HPDE6-E6E7 (cell line): ENCODE measurements around the gene HMGCS1.
"Not testable (repeated sequence)": the region's sequence is repeated elsewhere in the genome, so short reads cannot be mapped to it uniquely, and the experiment has no call there.

ENCODE experiments used
- DNase-seq: peaks from one replicate; pipeline ENCODE4 v3.0.0; 2011; ENCODE audit warnings: missing footprints; ENCODE audit errors: extremely low spot score

The HMGCS1 gene

GRCh38 chr5:43312699-43313034 lies 545 bp downstream of the HMGCS1 start:
- DNase-seq = peak; percentile 7

GRCh38 chr5:43312076-43312661 lies 1.0 kb downstream of the HMGCS1 start:
- DNase-seq = no peak

DNA sequence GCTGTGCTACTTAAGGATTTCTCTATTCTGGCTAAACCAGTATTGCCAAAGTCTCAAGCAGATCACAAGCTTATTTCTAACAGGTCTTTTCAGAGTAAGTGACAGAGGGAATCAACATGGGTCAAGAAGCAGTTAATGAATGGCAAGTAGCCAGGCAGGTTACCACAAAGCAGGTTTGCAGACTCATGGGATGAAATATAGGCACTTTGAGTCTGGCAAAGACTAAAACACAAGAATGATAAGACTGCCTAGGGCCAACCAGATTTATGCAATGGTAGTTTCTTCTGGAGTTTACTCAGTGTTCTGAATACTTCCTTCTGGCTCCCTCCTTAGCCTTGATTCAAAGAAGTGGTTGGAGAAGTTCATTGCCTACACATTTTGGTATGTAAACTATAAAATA lies 3.6 kb downstream of the HMGCS1 start:
- no peak for DNase-seq

DNA sequence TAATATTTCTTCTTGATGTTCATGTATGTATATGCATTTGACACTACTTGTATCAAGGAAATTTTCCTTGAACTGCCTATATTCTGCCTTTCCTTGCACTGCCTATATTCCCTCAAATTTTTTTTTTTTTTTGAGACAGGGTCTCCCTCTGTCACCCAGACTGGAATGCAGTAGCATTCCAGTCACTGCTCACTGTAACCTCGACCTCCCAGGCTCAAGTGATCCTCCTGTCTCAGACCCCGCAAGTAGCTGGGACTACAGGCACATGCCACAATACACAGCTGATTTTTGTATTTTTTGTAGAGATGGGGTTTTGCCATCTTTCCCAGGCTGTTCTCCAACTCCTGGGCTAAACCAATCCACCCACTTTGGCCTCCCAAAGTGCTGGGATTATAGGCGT lies 4.1 kb downstream of the HMGCS1 start:
- no peak for DNase-seq

- DNase-seq = not testable (repeated sequence)
Measured at GRCh38 chr5:43306954-43307353, 6.3 kb downstream of the HMGCS1 start.

DNA sequence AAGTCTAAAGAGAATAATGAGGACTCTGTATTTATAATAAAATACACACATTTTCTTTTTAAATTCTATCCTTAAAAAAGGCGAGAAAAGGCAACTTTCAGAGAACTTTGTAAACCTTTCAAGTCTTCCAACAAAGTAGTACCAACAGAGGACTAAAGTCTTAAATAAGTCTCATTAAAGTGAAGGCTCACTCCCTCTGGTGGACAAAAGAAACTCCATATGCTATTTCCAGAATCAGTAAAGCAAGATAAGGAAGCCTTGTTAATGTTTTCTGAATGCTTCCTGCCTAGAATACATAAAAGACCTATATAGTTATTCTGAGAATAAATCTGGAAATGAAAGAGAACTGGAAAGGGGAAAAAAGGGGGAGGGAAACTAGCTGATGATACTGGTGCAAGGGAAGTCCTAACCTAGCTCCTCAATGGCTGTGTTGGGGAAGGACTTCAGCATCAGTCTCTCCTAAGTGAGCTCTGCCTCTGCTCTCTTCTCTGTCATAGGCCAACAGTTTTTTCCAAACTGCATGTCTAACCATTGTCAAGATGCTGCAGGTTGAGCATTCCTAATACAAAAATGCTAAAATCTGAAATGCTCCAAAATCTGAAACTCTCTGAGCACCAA lies 7.2 kb downstream of the HMGCS1 start:
- DNase-seq = no peak

- no peak for DNase-seq
Measured at GRCh38 chr5:43304525-43304924, 8.7 kb downstream of the HMGCS1 start.

GRCh38 chr5:43303242-43303641 lies 10.0 kb downstream of the HMGCS1 start:
- no peak for DNase-seq

DNA sequence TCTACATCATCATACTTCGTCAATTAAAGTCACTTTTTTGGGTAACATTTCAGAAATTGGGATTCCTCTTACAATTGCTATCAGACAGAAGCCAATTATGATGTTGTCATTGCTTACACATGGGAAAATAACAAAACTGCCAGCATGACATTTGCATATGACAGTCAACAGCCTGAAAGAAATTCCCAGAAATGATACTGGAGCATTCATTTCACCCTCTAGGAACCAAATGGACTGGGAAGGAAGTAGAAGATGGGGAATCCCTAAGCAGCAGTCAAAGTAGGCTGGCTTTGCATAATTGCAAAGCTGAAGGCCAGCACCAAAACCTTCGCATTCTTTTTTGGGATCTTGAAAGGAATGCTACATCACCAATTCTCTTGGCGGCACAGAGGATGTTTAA lies 10.7 kb downstream of the HMGCS1 start:
- no peak for DNase-seq

GRCh38 chr5:43301653-43302091 lies 11.5 kb downstream of the HMGCS1 start:
- DNase-seq = no peak

DNA sequence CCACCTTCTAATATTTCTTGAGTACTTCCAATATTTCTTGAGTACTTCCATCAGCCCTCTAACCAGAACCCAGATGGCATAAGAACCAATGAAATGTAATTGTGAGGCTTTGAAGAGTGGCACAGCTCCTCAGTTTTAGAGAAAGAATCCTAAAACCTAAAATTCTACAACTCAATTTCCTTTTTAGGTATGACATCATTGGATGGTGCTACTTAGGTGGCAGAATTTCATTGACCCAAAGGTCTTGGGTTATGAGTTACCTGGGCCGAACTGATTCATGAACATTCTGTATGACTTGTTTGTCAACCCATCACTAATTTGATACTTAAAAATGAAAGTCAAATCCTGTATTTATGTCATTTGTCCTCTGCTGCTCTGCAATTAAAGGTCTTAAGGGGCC lies 13.1 kb downstream of the HMGCS1 start:
- no peak for DNase-seq

DNA sequence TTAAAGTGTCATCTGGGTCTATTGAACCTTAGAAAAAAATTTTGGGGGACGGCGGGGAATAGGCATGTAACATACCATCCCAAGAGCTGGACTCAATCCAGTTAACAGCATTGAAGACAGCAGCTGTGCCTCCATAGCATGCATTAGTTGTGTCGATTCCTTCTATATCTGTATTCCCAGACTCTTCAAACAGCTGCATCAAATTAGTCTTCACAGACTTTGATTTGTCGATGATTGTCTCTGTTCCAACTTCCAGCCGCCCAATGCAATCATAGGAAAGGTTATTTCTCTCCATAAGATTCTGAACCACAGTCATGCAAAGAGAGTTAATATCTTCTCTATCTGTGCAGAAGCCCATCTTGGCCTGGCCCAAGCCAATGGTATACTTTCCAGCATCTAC lies 14.8 kb downstream of the HMGCS1 start:
- DNase-seq = no peak

- DNase-seq = no peak
Measured at GRCh38 chr5:43296835-43297234, 16.4 kb downstream of the HMGCS1 start.

DNA sequence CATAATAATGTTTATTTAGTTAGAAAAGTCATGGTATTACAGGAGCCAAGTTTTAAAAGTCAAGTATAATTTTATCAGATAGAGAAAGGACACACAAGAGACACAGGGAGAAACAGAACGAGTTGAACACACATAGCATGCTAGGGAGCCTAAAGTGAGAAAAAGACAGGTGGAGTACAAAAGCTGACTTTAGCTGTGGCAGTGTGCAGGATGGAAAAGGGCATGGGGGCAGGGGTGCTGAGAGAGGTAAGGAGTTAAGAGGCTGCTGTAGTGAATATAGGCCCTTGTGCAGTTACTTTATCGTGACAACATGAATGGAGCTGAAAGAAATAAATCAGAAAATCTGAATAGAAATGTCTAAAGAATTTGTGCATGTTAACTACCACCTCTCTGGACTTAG lies 18.0 kb downstream of the HMGCS1 start:
- no peak for DNase-seq

DNA sequence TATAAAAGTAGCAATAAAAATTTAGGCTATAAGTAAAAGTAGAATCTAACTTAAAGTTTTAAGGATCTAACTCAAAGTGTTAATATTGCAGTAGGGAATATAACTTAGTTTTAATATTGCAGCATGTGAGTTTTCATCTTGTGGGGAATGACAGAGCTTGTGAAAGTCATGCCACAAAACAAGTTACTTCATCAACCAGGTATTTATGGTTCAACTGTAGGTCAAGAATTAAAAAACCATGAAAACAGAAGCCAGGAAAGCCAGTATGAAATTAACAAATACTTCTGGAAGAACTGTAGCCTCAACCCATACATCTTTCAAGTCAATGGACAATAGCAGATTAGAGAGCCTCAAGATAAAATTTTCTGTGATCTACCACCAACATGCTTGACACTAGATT lies 19.0 kb downstream of the HMGCS1 start:
- no peak for DNase-seq

DNA sequence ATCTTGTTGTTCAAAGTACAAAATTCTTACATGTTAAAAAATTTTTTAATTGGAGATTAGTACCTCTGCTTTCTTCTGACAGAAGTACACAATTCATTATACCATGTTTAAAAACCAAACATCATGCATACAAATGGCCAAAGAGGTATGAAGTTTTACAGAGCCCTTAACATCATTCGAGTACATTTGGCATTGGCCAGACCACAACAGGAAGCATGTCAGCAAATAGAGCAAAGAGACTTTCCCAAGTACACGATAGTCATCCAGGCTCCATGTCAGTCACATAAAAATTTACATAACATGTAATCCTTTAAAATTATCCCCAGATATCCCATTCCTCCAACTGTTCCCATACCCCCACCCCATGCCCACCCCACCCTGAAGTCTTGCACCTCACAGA lies 22.5 kb downstream of the HMGCS1 start:
- no peak for DNase-seq

DNA sequence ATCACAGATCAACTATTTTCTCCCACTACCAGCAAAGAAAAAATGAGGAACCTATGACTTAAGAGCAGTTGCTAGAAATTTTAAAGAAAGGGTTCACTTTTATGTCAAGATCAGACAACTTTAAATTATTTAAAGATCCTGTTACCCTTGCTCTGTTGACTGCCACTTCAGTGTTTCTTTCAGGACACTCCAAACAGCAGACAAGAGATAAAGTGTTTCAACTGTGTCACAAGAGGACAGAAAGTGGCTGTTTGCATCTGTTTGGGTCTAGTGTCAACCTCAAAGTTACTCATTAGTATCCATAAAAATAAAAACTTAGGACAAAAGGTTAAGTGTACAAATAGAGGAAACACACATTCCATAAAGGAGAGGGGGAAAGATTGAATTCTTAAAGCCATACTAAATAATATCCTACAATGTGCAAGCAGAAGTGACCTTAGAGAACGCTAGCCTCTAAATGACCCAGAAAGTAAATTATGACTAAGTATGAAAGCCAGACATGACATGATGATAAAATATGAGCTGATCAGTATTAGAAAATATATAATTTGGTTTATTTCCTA lies 24.9 kb downstream of the HMGCS1 start:
- DNase-seq = no peak

DNA sequence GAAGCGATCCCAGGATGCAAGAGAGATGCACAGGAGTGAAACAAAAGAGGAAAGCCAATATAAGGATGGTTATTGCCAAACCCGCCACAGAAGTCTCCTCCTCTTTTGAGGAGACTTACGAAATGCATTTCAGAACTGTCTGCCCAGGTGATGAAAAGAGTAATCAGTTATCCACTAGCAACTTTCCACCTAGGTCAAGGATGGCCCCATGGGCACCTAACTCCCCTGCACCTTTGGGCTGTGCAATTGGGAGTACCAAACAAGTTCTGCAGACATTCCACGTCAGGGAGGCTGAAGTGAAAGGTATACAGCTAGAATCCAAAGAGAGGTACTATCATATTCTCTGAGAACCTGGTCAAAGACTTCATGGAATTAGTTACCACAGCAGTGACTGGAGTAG lies 25.7 kb downstream of the HMGCS1 start:
- DNase-seq = no peak

DNA sequence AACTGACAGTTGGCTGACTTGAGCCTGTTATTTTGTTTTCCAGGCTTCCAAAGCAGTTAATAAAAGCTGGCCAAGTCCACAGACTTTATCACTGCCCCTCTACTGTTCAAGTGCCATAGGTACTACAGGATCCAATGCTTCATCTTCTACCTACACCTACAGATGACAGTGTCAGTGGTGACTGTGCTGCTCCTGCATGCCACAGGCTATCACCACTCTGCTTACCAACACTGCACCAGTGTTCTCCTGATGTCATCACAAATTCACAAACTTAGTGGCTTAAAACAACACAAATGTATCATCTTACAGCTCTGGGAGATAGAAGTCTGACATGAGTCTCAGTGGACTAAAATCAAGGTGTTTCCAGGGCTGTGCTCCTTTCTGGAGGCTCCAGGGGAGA lies 26.6 kb downstream of the HMGCS1 start:
- DNase-seq = no peak

GRCh38 chr5:43281840-43282658 lies 31.2 kb downstream of the HMGCS1 start:
- DNase-seq = peak; percentile 31

GRCh38 chr5:43279548-43280274 lies 33.5 kb downstream of the HMGCS1 start:
- no peak for DNase-seq

DNA sequence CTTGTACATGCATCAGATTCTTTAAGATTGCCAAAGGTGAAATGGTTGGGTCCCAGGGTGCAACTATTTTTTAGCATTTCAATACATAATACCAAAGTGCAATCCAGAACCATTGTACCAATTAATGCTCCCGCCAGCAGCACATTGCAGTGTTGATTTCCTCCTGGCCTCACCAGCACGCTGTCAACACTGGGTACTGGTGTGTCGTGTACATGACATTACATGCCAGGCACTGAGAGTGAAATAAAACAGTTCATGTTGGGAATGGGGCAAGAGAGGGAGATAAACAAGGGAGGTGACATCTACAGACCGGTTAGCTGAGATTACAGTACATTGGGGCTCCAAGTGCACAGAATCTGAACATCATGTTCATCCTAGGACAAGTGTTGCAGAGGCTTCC lies 37.8 kb downstream of the HMGCS1 start:
- DNase-seq = no peak
